Measurements from ENCODE around the gene LOXL1. TPM values are rescaled to one million over a fixed set of nuclear protein-coding genes. Genes with fewer than 3 reads are reported as not detected.

Gene LOXL1
- polyA plus RNA-seq, 1 donor (not counting 4 experiments of a cell fraction or from before 2014, with no cell fraction given), result 8.8 TPM

DNA sequence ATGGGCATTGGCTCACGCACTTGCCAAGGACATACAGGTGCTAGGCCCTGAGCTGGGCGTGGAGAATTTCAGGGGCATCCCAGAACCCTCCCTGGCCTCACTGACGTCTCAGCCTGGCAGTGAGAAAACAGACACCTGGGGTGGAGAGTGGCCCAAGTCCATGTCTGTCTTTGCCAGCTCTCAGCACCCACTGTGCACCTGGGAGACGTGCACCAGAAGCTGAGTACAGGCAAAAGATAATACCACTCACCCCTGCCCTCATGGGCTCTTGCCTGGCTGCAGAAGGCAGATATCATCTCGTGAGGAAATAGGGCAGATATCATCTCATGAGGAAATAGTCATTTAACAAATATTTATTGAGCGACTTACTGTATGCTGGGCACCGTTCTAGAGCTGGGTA, 8.0 kb downstream of the LOXL1 start:
- no peak overlapping the region for H3K4me2 ChIP-seq (ENCODE audit: control insufficient read depth, extremely low read depth, insufficient read depth, low read depth, low read length)

DNA sequence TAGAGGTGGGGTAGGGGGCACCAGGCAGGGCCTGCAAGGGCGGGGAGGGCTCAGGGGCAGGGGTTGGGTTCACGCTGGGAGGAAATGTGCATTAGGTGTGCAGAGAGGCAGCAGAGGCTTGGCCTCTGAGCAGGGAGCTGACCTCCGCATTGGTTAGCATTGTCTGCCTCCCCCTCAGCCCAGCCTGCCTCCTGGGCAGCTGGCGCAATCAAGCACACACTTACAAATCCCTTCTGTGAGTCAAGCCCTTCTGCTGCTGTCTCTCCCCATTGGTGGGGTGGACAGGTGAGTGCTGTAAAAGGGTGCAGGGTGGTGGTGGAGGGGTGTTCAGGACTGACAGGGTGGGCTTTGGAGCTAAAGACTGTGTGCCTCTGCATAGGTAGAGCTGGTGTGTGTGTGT, 9.3 kb downstream of the LOXL1 start:
- H3K36me3 ChIP-seq (ENCODE audit: control insufficient read depth in 2 of 2, extremely low read depth in 1 of 2, insufficient read depth in 2 of 2, low read length in 2 of 2), result no peaks in the 10 kb centered on the region
- no peak overlapping the region for H2AFZ ChIP-seq (ENCODE audit: control insufficient read depth, low read length)
- H3K27me3 ChIP-seq (ENCODE audit: control insufficient read depth, extremely low read depth, insufficient read depth, low read length), result no peaks in the 10 kb centered on the region
- peaks cover 4% of the 10 kb centered on the region for H3K9me1 ChIP-seq (ENCODE audit: control insufficient read depth, extremely low read depth, insufficient read depth, low read length)
- no peak overlapping the region for H3K4me2 ChIP-seq (ENCODE audit: control insufficient read depth, extremely low read depth, insufficient read depth, low read depth, low read length)
- no peak overlapping the region for H3K9ac ChIP-seq (ENCODE audit: control insufficient read depth, extremely low read depth, insufficient read depth, low read length)
- DNase-seq (ENCODE audit: low read depth, low spot score) (no peak), FAIRE-seq (no peak)
- dilution Hi-C loops (cut with MboI; ENCODE audit: extremely low pct_ligation_motif_present, low sequenced_read_pairs), result no loop called here
- no peak for TF ChIP-seq EZH2 (IDR thresholded peaks at IDR 0.05; ENCODE audit: low read length)
- TF ChIP-seq, protein P1, sequence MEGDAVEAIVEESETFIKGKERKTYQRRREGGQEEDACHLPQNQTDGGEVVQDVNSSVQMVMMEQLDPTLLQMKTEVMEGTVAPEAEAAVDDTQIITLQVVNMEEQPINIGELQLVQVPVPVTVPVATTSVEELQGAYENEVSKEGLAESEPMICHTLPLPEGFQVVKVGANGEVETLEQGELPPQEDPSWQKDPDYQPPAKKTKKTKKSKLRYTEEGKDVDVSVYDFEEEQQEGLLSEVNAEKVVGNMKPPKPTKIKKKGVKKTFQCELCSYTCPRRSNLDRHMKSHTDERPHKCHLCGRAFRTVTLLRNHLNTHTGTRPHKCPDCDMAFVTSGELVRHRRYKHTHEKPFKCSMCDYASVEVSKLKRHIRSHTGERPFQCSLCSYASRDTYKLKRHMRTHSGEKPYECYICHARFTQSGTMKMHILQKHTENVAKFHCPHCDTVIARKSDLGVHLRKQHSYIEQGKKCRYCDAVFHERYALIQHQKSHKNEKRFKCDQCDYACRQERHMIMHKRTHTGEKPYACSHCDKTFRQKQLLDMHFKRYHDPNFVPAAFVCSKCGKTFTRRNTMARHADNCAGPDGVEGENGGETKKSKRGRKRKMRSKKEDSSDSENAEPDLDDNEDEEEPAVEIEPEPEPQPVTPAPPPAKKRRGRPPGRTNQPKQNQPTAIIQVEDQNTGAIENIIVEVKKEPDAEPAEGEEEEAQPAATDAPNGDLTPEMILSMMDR (optimal IDR thresholded peaks at IDR 0.05 in 1 of 3, IDR thresholded peaks at IDR 0.05 in 1 of 3, conservative IDR thresholded peaks at IDR 0.05 in 1 of 3; ENCODE audit: extremely low read depth in 1 of 3, insufficient read depth in 2 of 3, low read length in 3 of 3), result no peak
- H4K20me1 ChIP-seq (ENCODE audit: control insufficient read depth, extremely low read depth, insufficient read depth, low read length), result no peaks in the 10 kb centered on the region
- H3K4me3 ChIP-seq (ENCODE audit: control insufficient read depth in 2 of 3, extremely low read depth in 1 of 3, insufficient read depth in 2 of 3, low read depth in 1 of 3, low read length in 3 of 3), result no peak overlapping the region
- no peaks in the 10 kb centered on the region for H3K79me2 ChIP-seq (ENCODE audit: control insufficient read depth, insufficient read depth, low read length)
- H3K9me3 ChIP-seq (ENCODE audit: control insufficient read depth, low read depth, low read length), result no peaks in the 10 kb centered on the region
- H3K27ac ChIP-seq (ENCODE audit: control insufficient read depth, insufficient read depth, low read length), result no peak overlapping the region
- peaks cover 16% of the 10 kb centered on the region for H3K4me1 ChIP-seq (ENCODE audit: control insufficient read depth, extremely low read depth, insufficient read depth, low read length)

More for the DNA sequence above, 8.0 kb downstream of the LOXL1 start:
- TF ChIP-seq EZH2 (IDR thresholded peaks at IDR 0.05; ENCODE audit: low read length), result no peak
- dilution Hi-C loops (cut with MboI; ENCODE audit: extremely low pct_ligation_motif_present, low sequenced_read_pairs), result no loop called here
- DNase-seq (ENCODE audit: low read depth, low spot score) (no peak), FAIRE-seq (no peak)
- Histone ChIP-seq H2AFZ (ENCODE audit: control insufficient read depth, low read length) (no peak overlapping the region), H3K9me1 (ENCODE audit: control insufficient read depth, extremely low read depth, insufficient read depth, low read length) (peaks cover 4% of the 10 kb centered on the region), H3K27me3 (ENCODE audit: control insufficient read depth, extremely low read depth, insufficient read depth, low read length) (no peaks in the 10 kb centered on the region), H3K4me1 (ENCODE audit: control insufficient read depth, extremely low read depth, insufficient read depth, low read length) (peaks cover 16% of the 10 kb centered on the region), H3K27ac (ENCODE audit: control insufficient read depth, insufficient read depth, low read length) (no peak overlapping the region), H3K79me2 (ENCODE audit: control insufficient read depth, insufficient read depth, low read length) (no peaks in the 10 kb centered on the region), H3K4me3 (ENCODE audit: control insufficient read depth in 2 of 3, extremely low read depth in 1 of 3, insufficient read depth in 2 of 3, low read depth in 1 of 3, low read length in 3 of 3) (no peak overlapping the region), H3K36me3 (ENCODE audit: control insufficient read depth in 2 of 2, extremely low read depth in 1 of 2, insufficient read depth in 2 of 2, low read length in 2 of 2) (no peaks in the 10 kb centered on the region), H3K9ac (ENCODE audit: control insufficient read depth, extremely low read depth, insufficient read depth, low read length) (no peak overlapping the region), H4K20me1 (ENCODE audit: control insufficient read depth, extremely low read depth, insufficient read depth, low read length) (no peaks in the 10 kb centered on the region), H3K9me3 (ENCODE audit: control insufficient read depth, low read depth, low read length) (no peaks in the 10 kb centered on the region)

DNA sequence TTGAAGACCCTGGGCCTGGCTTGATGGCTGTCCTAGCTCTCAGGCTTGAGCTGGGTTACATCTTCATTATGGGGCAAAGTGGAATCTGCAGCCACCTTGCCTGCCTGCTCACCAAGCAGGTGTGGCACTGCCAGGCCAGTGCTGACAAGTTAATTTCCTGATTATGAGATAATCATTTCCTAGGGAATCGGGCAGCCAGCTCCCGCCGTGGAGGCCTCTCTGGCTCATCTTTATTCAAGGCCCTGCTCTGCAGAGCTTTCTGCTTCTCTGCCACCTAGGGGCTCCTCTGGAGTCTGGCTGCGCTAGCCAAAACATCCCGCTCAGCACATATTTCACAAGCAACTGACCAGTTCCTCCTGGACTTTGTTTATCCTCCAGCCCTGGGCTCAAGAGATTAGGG, 9.9 kb downstream of the LOXL1 start:
- dilution Hi-C loops (cut with MboI; ENCODE audit: extremely low pct_ligation_motif_present, low sequenced_read_pairs), result no loop called here

More for the DNA sequence above, 9.9 kb downstream of the LOXL1 start:
- H2AFZ ChIP-seq (ENCODE audit: control insufficient read depth, low read length), result peak overlapping the region; percentile 27
- H3K79me2 ChIP-seq (ENCODE audit: control insufficient read depth, insufficient read depth, low read length), result no peaks in the 10 kb centered on the region
- peak overlapping the region; percentile 44 for H3K4me2 ChIP-seq (ENCODE audit: control insufficient read depth, extremely low read depth, insufficient read depth, low read depth, low read length)
- H3K36me3 ChIP-seq (ENCODE audit: control insufficient read depth in 2 of 2, extremely low read depth in 1 of 2, insufficient read depth in 2 of 2, low read length in 2 of 2), result no peaks in the 10 kb centered on the region
- H4K20me1 ChIP-seq (ENCODE audit: control insufficient read depth, extremely low read depth, insufficient read depth, low read length), result no peaks in the 10 kb centered on the region
- no peak overlapping the region for H3K9ac ChIP-seq (ENCODE audit: control insufficient read depth, extremely low read depth, insufficient read depth, low read length)
- H3K4me1 ChIP-seq (ENCODE audit: control insufficient read depth, extremely low read depth, insufficient read depth, low read length), result peaks cover 20% of the 10 kb centered on the region
- FAIRE-seq (peak; percentile 90), DNase-seq (ENCODE audit: low read depth, low spot score) (no peak)
- no peaks in the 10 kb centered on the region for H3K27me3 ChIP-seq (ENCODE audit: control insufficient read depth, extremely low read depth, insufficient read depth, low read length)
- no peak overlapping the region for H3K27ac ChIP-seq (ENCODE audit: control insufficient read depth, insufficient read depth, low read length)
- H3K9me1 ChIP-seq (ENCODE audit: control insufficient read depth, extremely low read depth, insufficient read depth, low read length), result peaks cover 4% of the 10 kb centered on the region
- TF ChIP-seq, protein P1 (optimal IDR thresholded peaks at IDR 0.05 in 1 of 3, IDR thresholded peaks at IDR 0.05 in 1 of 3, conservative IDR thresholded peaks at IDR 0.05 in 1 of 3; ENCODE audit: extremely low read depth in 1 of 3, insufficient read depth in 2 of 3, low read length in 3 of 3), result peak; percentile 7 to 28 (median 22)
- no peak for TF ChIP-seq EZH2 (IDR thresholded peaks at IDR 0.05; ENCODE audit: low read length)
- peak overlapping the region in 1 of 3 experiments; percentile 24 for H3K4me3 ChIP-seq (ENCODE audit: control insufficient read depth in 2 of 3, extremely low read depth in 1 of 3, insufficient read depth in 2 of 3, low read depth in 1 of 3, low read length in 3 of 3)
- H3K9me3 ChIP-seq (ENCODE audit: control insufficient read depth, low read depth, low read length), result no peaks in the 10 kb centered on the region

Data from keratinocyte (primary cell).